HG03571 (cell line): ENCODE data around the gene GRHL3.

Experiments
- ATAC-seq: cut with Tn5 transposase; IDR thresholded peaks from one replicate; pipeline ENCODE4 v1.9.1; 2021; ENCODE audit not compliant: unreplicated experiment

GRHL3 gene

DNA sequence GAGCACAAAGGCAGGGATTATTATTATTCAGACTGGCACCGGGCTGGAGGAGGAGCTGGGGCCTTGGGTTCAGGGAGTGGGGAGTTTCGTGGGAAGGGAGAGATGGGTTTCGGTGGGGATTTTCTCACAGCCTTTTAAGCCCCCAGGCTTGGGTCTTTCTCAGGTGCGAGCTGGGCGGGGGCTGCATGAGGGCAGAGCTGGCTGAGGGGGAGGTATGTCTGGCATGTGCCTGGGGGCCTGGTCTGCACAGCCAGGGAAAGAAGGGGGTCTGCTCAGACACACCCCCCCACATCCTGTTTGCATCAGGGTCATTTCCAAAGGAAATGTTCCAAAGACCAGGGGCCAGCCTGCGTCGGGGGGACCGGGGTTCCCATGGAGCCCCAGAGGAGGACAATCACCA is 21.6 kb downstream of the GRHL3 start:
- no peak for ATAC-seq

DNA sequence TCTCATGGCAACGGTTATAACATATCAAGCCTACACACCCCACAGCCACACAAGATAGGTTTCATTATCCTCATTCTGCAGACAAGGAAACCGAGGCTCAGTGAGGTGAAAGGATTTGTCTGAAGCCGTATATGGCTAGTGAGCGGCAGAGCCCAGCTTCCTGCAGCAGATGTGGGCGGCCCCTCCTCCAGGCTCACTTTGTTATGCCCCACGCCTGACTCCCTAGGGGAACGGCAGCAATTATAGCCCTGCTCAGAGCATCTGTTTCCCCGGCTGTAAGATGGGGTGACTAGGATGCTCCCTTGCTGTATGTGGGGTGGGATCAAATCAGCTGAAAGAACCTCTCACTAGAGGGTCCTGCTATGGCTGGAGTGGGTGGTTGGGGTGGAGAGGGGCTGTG is 22.1 kb downstream of the GRHL3 start:
- ATAC-seq, result no peak

DNA sequence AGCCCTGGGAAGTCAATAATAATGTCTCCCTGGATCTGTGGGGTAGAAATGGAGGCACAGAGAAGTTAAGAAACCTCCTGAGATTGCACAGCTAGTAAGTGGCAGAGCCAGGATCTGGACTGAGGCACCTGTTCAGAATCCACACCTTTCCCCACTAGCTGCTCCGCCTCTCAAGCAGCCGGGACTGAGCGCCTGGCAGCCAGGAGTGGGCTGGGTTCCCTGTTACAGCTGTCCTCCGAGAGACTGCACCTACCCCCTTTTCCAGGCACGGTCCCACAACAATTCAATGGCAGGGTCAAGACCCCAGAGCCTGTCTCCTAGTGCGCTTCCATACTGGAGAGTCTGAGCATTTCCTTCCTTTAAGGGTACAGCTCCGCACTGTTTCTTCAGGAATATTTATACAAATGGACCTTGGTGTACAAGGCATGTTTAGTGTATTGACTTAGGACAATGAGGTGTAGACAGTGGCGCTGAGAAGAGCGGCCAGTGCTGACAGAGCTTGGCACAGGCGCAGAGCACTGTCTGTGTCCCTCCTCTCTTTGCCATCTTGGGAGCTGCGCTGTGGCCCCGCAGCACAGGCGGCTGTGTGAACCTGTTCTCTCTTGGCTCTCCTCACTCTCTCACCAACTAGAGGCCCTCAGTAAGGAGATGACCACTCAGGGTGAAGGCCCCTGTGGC is 24.4 kb downstream of the GRHL3 start:
- ATAC-seq, result no peak

DNA sequence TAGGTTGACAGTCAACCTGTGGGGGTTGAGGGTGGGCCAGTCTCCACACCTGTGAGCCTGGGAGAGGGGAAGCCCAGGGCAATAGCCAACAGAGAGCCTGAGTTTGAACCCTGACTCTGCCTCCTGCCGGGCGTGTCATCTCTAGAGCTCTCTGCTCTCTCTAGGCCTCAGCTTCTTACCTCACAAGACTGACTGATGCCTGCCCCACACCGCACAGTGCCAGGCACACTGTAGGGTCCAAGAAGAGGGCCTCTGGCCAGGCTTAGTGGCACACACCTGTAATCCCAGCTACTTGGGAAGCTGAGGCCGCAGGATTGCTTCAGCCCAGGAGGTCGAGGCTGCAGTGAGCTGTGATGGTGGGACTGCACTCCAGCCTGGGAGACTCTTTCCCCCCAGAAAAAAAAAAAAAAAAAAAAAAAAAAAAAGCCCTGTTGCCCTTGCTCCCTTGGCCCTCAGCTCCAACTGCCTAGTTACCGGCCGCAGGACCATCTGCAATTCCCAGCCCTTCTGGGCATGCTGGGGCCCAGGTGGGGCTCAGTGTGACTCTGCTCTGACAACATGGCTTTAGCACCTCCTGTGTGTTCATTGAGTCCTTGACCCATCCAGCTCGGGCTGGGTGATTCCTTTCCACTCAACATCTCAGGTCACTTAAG is 25.1 kb downstream of the GRHL3 start:
- ATAC-seq, result no peak

DNA sequence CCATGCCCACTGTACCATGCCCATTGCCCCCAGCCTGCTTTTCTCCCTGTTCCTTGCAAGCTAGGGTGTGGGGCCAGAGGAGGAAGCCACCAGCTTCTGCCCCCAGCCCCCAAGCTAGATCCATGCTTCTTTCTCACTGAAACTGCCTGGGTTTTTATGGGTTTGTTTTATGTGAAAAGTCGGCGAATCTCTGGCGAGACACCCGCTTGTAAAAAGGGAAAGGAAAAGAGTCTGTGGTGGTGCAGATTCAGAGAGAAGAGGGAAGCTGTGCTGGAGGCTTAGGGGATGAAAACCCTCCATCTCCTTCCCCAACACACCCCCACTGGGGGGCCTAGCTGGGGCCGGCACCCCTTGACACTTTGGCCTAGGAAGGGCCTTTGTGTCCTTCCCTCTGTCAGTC is 26.2 kb downstream of the GRHL3 start:
- no peak for ATAC-seq

DNA sequence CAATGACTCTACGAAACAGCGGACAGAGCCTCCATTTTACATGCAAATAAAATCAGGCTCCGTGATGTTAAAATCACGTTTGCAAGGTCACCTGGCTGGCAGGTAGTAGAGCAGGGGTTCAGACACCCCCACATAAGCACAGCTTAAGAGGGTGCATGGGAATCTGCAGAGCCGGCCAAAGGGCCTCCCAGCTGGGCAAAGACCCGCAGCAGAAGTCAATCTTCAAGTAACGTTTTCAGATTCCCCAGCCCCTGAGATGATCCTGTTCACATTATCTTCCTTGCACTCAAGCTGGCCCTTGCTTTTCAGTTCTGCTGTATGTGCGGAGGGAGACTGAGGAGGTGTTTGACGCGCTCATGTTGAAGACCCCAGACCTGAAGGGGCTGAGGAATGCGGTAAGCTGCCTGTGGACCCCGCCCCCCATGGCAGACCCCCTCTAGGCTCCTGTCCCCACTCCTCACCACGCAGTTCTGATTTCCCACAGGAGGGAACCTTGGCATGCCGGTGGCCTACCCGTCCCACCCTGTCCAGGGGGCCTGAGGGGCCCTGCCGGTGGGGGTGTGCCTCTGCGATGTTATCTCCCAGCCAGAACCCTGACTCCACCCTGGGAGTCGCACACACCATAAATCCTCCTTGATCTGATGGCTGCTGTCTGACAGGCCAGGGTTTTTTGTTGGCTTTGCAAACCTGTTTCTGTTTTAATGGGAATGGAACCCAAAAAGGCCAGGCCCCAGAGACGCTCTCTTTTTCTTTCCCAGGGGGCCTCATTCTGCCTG is 28.2 kb downstream of the GRHL3 start:
- no peak for ATAC-seq

DNA sequence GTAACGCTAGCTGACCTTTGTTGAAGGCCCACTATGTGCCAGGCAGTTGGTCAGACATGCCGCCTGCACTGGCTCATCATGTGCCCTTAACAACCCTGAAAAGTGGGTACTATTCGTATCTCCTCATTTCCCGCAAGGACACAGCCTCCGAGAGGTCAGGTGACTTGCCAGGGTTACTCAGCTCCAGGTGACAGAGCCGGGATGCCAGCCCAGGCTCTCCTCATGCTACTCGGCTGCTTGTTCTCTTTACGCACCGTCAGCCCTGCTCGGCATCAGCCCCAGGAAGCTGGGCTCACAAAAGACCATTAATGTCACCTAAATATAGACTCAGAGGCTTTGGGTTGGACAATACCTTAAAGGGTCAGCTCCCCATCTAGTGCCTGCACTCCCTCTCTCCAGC is 29.0 kb downstream of the GRHL3 start:
- ATAC-seq, result no peak

DNA sequence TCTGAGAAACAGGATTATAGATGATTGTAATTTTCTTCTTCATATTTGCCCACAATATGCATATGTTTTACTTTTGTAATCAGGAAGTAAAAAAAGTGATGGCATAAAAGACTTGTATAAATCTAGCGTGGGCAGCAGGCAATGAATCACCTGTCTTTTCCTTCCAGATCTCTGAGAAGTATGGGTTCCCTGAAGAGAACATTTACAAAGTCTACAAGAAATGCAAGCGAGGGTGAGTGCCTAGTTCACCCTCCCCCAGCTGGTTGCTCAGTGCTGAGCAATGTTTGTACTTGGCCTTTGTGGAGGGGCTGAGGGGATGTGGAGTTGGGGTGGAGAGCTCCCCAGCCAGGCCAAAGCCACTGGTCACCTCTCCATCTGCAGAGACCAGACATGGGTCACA is 30.7 kb downstream of the GRHL3 start:
- no peak for ATAC-seq

DNA sequence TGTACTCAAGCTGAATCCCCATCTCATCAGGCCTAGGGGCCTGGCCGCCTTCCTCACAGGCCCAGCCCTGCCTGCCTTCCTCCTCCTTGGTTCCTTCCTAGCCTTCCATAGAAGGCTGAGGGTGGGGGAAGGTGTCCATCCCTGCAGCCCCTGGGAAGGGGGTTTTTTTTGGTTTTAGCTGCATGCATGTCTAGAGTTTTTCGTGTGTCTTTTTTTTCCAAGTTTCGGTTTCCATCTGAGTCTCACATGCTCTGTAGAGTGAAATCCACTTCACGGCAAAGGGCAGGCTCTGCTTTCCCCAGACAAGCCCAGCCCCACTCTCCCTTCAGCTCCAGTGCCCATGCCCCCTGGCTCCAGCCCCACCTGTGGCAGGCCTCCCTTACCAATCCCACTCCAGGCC is 32.1 kb downstream of the GRHL3 start:
- no peak for ATAC-seq

DNA sequence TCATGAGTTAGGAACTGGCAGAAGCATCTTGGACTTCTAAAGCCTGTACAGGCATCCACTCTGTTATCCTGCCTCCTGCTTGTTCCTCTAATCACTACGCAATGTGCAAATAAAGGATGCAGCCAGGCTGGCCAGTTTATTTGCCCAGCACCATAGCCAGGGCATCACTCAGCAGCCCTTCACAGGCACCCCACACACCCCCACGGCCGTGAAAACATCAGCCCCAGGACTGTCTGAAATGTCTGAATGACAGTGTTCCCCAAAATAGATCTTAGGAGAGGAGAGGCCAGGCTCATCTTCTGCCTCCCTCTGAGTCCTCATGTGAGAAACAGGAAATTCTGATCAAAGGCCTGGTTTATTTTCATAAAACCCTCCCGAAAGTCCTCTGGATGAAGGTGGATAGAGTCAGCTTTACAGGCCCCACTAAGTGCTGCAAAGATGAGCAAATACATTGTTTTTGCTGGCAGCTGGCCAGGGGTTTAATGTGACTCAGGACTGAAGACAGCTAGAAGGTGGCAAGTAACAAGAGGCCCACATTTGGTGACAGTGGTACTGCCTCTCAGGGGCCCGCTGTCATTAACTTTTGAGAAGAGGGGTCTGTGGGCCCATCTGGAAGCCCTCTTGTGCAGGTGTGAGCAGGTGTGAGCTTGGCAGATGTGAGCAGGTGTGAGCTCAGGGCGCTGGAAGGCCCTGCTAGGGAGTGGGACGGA is 32.9 kb downstream of the GRHL3 start:
- ATAC-seq, result no peak

DNA sequence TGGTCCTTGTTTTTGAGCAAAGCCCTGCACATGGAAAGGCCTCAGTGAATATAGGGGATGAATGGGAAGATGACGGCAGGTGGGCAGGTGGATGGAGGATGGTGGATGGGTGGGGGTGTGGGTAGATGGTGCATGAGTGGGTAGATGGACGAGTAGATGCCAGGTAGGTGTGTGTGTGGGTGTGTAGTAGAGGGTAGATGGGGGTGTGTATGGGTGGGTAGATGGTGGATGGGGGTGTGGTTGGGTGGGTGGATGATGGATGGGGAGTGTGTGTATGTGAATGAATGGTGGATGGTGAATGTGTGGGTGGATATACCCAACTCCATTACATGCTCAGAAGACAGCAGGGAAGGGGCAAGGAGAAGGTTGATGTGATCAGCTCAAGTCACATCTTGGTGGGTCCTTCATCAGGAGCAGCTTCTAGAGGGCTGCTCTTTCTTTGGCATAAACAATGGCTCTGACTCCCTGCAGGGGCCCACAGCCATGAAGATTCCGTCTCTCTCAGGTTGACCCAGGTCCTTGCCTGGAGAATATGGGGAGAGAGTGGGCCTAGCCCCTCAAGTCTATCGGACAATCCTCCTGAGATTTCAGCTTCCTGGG is 34.2 kb downstream of the GRHL3 start:
- ATAC-seq, result no peak

DNA sequence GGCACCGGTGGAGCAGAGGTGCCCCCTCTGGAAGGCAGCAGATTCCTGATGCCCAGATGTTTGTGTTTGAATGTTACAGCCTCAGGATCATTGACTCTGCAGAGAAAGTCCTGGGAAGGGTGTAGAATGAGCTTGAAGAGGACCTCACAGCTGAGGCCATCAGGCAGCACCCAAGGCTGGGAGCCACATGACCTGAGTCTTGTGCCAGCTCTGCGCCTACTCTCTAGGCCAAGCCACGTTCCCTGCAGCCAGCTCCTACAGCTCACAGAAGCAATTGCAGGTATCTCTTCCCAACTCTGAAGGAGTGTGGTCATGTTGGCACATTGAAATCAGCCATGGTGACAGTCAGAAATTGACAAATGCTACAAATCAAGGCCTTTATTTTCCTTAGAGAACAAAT is 36.3 kb downstream of the GRHL3 start:
- no peak for ATAC-seq

DNA sequence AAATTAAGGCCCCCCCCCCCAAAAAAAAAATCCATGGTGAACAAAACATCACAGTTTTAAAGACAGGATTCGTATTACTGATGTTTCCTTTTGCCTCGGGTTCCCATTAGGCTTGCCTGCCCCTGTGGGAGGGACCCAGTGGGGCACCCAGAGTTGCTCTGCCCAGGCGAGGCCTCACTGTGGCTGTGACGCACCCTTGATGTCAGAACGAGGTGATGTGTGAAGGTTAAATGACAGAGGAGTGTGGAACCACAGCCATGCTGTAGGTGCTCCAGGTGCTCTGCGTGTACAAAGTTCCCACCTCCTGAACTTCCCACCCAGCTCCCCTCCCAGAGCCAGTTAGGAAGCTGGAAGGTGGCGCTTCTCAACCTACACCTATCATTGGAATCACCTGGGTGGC is 37.9 kb downstream of the GRHL3 start:
- no peak for ATAC-seq

DNA sequence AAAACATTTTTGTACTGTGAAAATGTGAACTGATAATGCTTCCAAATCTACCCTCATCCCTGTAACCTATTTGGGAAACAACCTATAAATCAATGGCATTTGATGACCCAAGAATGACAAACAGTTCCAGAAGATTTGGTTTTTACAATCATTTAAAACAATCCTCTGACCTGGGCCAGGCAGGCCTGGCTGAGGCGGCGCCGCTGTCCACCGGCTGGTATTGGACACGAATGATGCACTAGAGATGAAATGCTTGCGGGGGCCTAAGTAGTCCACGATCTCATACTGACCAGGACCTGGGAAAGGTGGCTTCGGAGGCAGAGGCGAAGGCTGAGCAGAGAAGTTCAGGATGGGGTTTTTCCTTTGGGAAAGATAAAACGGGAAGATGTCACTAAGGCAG is 41.5 kb downstream of the GRHL3 start:
- no peak for ATAC-seq

DNA sequence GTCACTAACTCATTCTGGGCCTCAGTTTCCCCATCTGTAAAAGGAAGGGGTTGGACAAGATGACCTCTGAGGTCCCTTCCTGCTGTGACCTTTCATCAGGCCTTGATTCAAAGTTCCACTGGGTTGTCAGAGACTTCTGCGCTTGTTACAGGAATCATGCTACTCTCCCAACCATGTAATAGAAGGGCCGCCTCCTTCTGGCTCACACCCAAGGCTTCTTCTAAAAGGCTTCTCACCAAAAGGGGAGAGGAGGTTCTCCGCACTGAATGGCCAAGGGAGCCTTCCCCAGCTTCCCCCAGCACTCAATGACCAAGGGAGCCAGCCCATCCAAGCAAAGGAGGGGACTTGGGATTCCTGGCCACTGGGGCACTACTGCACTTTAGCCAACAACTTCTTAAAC is 42.7 kb downstream of the GRHL3 start:
- no peak for ATAC-seq

DNA sequence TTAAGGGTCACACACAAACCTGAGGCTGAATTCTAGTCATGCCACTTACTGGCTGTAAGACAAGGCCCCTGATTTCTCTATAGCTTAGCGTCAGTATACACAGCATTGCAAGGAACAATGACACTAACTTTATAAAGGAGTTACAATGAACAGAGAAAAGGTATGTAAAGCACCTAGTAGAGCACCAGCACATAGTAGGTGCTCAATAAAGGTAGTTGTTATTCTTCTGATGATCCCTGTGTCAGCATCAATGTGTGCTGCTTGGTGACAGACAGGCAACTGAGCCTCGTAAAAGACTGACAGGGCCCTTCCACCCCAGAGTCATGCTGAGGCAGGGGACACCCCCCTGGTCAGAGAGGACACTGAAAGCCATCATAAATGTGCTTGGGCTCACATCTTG is 43.2 kb downstream of the GRHL3 start:
- ATAC-seq, result no peak

DNA sequence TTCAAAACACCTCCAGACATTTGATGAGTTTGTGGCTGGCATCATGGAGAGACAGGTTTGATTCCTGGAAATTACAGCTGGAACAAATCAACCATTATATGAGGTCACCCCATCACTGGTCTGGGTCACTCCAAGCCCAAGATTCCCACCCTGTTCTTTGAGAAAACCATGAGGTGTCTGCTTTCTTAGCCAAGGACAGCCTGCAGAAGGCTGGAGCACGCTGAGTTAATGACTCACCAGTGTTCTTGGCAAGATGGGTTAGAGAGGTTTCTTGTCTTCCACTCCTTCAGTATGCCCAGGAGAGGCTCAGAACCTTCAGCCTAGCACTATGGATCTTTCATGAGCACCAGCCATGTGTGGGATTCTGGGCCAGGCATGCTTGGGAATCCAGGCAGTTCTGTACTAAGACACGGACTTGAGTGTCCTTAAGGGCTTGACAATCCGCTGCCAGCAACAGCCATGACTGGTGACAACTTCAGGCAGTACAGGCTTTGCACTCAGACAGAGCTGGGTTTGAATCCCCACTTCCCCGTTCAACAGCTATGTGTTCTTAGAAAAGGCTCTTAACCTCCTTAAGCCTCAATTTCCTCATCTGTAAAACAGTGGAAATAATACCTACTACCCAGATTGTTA is 43.9 kb downstream of the GRHL3 start:
- ATAC-seq, result no peak

DNA sequence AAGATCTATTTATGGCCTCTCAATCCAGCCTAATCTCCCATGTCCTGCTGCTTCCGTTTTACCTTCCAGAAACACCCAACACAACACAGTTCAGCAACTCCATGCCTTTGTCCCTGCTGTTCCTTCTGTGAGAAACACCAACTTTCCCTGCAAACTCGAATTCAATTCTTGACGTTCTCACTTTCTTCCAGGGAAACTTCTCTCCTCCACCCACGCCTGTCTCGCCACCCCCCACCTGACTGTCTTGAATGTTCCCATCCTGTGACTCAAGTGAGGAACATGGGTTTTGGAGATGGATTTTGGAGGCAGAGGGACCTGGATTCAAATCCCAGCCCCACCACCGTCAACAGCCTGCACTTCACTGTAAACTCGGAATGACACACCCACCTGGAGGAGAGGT is 44.8 kb downstream of the GRHL3 start:
- ATAC-seq, result no peak

DNA sequence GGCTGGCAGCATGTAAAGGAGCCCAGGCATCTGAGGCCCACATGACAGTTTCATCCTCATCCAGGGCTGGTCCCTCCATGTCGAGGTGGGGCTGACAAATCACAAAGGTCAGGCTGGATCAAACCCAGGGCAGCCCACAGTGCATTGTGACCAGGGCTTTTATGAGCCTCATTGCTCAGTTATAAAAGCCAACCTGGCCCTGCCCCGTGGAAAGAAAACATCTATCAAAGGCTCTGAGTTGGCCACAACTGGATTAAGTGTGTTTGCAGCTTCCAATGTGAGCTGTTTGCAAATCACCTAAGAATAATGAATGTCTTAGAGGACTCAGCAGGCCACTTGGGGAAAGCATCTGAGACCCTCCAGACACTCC is 45.4 kb downstream of the GRHL3 start:
- no peak for ATAC-seq

DNA sequence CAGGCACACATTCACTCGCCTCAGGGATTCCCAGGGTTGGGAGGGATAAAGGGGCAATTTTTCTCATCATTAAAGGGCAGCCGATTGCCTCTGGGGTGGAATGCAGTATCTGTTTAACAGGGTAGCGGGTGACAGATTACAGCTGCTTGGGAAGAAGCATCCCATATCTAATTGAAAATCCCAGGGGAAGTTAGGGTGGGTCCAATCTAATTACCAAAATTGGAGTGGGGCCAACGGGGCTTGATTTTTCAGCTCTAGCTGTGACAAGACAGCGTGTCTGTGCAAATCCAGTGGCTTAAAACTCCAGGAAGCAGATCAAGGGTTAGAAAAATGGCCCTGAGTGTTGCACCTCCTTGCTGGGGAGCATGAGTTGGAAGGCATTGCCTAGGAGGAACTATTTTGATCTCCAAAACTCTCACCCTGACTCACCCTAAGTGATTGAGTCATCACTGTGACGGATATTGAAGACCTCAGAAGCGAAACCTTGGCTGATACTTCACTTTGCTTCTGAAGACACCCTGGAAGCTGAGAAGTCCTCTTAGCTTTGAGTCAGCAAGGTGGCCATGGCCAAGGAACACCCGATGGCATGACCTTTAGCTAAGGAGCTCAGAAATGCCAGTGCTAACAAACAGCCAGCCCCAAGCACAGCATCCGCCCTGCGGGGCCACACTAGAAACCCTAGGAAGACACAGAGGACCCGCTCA is 46.0 kb downstream of the GRHL3 start:
- no peak for ATAC-seq
